Head of caudate nucleus (tissue), 42 donors: Measurements from ENCODE around the gene ZNF853.
A peak's percentile ranks its signal among the peaks of the same experiment; 100 is the strongest.
"Not testable (repeated sequence)": the region's sequence is repeated elsewhere in the genome, so short reads cannot be mapped to it uniquely, and the experiment has no call there.

Experiments
- DNase-seq, 42 donors: peaks; one replicate each; pipeline versions ENCODE4 v3.0.0 to v3.0.0-alpha.2; 2020 to 2021; ENCODE audit warnings: mixed read lengths in 7 of 42
- intact Hi-C: fragments of 100-400 bp; cut with DNase I; formaldehyde crosslinking; loops from one replicate; pipeline ENCODE4 v1.15.0; 2022

ZNF853 gene

DNA sequence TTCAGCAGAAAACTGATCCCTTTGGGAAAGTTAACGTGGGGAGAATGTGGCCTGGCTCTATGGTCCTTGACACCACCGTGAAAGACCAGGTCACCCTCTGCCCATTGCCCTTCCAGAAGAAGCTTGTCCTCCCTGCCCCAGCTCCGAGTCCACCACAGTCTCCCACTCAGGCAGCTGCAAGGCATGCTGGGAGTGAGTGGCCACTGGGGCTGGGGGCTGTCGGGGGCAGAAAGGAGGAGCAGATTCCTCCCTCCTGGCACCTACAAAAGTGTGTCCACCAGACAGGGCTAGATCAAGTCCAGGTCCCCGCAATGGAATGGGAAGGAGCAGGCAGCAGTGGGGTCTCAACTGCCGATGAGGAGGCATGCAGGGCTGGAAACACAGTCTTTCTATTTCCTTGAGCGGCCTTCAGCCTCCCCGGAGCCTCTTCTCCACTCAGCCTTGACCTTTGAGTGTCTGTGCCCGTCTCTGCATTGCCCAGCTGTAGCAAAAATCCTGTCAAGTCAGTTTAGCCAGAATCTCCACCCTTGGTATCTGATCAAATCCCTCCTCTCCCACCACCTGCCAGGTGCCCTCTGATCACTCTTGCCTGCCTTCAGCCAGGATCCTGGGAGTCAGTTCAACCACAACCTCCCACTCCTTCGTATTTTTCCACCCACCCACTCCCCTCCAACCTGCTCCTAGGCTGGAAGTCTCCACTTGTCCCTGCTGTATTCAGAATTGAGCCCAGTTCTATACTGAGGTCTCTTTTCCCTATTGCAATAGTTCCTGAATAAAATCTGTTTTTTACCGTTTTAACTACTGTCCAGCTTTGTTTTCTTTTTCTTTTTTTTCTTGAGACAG, 14.8 kb downstream of the ZNF853 start:
- intact Hi-C loops, result no loop called here
- DNase-seq, result peak in 1 of 42 donors; percentile 26

- peak in 40 of 42 donors; percentile 33 to 92 (median 62) for DNase-seq
- intact Hi-C loops, result no loop called here
These were observed 16.2 kb downstream of the ZNF853 start for GRCh38 chr7:6631605-6632004.

- intact Hi-C loops, result no loop called here
- no peak for DNase-seq
These were observed 18.6 kb downstream of the ZNF853 start for GRCh38 chr7:6634021-6634420.

DNA sequence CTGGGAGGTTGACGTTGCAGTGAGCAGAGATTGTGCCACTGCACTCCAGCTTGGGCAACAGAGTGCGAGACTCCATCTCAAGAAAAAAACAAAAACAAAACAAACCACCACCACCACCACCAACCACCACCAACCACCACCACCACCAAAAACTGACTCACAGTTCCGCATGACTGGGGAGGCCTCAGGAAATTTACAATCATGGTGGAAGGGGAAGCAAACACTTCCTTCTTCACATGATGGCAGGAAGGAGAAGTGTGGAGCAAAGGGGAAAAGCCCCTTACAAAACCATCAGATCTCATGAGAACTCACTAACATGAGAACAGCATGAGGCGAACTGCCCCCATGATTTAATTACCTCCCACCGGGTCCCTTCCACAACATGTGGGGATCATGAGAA, 19.6 kb downstream of the ZNF853 start:
- DNase-seq, result not testable (repeated sequence)
- intact Hi-C loops, result loop anchor here (5.0 kb wide), 1 partner anchor 43 kb away; the partner anchor contains the start of gene INTS15

DNA sequence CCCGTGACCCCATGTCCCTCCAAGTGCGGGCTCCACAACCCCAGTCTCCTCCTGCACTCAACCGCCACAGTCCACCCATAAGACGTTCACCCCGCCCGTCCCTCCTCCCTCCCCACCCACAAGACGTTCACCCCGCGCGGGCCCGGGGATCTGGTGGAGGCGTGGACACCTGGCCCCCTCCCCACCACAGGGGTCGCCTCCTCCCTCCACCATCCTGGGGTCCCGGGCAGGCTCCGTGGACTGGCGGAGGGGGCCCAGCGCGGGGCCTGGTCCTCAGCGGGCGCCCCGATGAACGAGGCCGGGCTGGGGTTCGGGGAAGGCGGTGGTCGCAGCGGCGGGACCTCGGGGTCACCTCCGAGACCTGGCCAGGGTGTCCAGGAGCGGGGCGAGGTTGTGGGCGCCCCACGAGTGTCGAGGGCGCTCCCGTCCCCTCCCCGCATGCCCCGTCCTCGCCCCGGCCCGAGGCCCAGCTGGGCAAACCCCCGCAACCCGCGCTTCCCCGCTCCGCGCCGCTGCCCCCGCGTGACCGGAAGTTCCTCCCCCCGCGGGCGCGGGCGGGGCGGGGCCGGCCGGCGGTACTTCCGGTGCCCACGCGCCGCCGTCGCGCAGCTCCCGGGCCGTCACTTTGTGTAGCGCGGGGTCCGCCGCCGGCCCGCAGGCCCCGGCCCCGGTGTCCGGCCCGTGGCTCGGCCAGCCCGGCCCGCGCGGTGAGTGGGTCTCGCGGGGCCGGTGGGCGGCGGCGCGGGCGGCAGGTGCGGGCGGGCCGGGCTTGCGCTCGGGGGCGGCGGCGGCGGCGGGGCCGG, 21.5 kb downstream of the ZNF853 start, which contains the start of gene ZNF316:
Gene ZNF316 (plus strand): TSS at position 578 of the 803 bp plus-strand sequence. CDS start 5,092 bp downstream, outside the sequence.
- intact Hi-C loops, result loop anchor here (5.0 kb wide), 1 partner anchor 45 kb away; the partner anchor contains the start of gene INTS15
- peak in 41 of 42 donors; percentile 20 to 87 (median 72) for DNase-seq

- DNase-seq, result peak in 1 of 42 donors; percentile 18
- intact Hi-C loops, result loop anchor here (5.0 kb wide), 1 partner anchor 45 kb away; the partner anchor contains the start of gene INTS15
These were observed 22.3 kb downstream of the ZNF853 start for GRCh38 chr7:6637544-6638229.

DNA sequence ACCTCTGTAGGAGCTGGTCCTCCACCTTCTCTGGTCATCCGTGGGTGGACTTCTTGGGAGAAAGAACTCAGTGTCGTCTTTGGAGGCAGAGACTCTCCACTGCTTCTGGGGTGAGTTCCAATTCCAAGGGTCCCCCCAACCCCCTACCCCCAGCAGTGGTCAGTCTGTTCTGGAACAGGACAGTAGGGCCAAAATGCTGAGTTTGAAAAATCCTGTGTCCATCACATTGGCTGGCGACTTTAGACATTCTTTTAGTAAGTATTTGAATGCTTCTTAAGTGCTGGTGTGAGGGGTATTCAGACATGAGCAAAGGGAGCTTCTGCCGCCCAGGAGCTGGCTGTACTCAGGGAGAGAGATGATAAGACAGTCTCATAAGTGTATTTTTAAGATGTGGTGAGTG, 23.6 kb downstream of the ZNF853 start:
- intact Hi-C loops, result loop anchor here (5.0 kb wide), 1 partner anchor 47 kb away; the partner anchor contains the start of gene INTS15

DNA sequence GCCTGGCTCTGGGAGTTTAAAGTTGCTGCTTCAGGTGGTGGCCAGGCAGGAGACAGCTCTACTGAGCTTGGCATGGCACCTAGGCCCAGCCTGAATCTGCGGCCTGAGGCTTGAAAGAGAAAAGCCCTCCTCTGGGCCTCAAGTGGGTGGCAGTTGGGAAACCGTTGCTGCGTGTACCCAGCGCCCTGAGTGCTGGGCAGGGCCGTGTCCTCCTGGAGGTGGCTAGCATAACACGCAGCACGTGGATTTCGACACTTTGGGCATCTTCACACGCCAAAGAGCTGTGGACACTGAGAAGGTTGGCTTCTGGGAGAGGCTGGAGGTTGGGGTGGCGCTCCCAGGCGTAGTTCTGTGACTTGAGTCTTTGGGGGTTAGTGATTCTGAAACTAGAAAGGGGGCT, 24.2 kb downstream of the ZNF853 start:
- DNase-seq, result no peak
- intact Hi-C loops, result loop anchor here (5.0 to 10.0 kb wide), 2 partner anchors 47 to 65 kb away; partner anchors contain the start of genes INTS15 and ZNF12

More for the DNA sequence above, 23.6 kb downstream of the ZNF853 start:
- DNase-seq, result no peak

- no peak for DNase-seq
- intact Hi-C loops, result loop anchor here (10.0 kb wide), 1 partner anchor 65 kb away; the partner anchor contains the start of gene ZNF12
These were observed 24.9 kb downstream of the ZNF853 start for GRCh38 chr7:6640246-6640721.

- no peak for DNase-seq
- intact Hi-C loops, result loop anchor here (10.0 kb wide), 1 partner anchor 63 kb away; the partner anchor contains the start of gene ZNF12
These were observed 26.1 kb downstream of the ZNF853 start for GRCh38 chr7:6641305-6642035.

DNA sequence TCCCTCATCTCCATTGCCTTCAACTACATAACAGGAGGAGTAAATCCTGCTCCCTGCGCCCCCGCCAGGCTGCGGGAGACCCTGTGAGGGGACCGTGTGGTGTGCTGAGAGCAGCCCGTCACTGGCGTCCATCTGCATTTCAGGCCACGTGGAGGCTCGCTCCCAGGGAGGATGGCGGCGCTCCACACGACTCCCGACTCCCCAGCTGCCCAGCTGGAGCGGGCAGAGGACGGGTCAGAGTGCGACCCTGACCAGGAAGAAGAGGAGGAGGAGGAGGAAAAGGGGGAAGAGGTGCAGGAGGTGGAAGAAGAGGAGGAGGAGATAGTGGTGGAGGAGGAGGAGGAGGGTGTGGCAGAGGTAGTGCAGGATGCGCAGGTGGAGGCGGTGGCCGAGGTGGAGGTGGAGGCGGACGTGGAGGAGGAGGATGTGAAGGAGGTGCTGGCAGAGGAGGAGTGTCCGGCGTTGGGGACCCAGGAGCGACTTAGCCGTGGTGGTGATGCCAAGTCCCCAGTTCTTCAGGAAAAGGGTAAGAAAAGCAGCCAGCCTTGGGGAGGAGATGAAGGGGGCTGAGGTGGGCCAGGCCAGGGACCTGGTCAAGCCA, 26.9 kb downstream of the ZNF853 start:
- DNase-seq, result no peak
- intact Hi-C loops, result loop anchor here (10.0 kb wide), 1 partner anchor 62 kb away; the partner anchor contains the start of gene ZNF12

DNA sequence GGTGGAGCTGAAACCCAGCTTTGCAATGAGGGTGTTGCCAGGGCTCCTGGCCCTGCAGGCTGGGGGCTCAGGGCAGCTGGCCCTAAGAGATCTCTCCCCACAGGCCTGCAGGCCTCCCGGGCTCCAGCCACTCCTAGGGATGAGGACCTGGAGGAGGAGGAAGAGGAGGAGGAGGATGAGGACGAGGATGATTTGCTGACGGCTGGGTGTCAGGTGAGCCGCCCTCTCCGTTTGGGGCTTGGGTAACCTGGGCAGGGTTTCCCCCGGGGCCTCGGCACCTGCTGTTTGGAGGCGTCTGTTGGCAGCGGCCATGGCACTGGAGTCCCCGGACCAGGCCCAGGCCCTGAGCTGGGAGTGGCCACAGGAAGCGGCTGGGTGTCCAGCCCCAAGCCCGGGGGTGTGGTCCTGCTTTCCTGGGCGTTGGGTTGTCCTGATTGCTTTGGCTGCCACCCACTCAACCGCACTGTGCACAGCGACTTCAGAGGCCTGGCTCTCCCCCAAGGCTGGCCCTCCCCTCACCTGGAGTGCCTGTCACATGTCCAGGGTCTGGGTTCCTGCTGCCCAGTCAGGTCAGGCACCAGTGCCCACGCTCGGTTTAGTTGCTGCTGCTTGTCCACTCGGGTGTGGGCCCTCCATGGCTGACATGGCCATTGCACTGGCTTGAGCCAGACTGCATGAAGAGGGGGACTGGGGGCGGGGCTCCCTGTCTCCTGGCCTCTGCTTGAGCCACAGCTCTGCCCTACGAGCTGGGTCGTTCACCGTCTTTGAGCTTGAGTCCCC, 27.6 kb downstream of the ZNF853 start:
- no peak for DNase-seq
- intact Hi-C loops, result loop anchor here (10.0 kb wide), 1 partner anchor 62 kb away; the partner anchor contains the start of gene ZNF12

- intact Hi-C loops, result loop anchor here (10.0 kb wide), 1 partner anchor 61 kb away; the partner anchor contains the start of gene ZNF12
- no peak for DNase-seq
These were observed 28.7 kb downstream of the ZNF853 start for GRCh38 chr7:6643915-6644625.

GRCh38 chr7:6644728-6645127, 29.3 kb downstream of the ZNF853 start:
- no peak for DNase-seq

GRCh38 chr7:6646465-6646864, 31.1 kb downstream of the ZNF853 start:
- no peak for DNase-seq
- intact Hi-C loops, result loop anchor here (10.0 kb wide), 1 partner anchor 58 kb away; the partner anchor contains the start of gene ZNF12

More at GRCh38 chr7:6644728-6645127, 29.3 kb downstream of the ZNF853 start:
- intact Hi-C loops, result loop anchor here (10.0 kb wide), 1 partner anchor 60 kb away; the partner anchor contains the start of gene ZNF12

DNA sequence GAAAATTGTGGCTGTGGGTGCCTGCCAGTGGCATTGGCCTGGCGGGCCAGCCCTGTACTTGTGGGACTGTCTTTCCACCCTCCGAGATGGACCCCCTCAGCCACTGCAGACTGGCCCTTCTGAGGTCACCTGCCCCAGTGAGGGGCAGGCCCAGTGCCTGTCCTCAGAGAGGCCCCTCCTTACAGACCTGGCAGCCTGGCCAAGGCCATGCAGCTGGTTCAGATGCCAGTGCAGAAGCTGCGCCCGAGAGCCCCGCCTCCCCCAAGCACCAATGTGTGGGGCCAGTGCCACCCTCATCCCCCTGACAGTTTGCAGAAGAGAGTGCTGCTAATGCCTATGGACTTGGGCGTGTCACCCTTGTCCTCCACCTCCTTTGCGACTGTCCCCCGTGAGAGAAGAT, 31.7 kb downstream of the ZNF853 start:
- intact Hi-C loops, result loop anchor here (10.0 kb wide), 1 partner anchor 58 kb away; the partner anchor contains the start of gene ZNF12
- DNase-seq, result no peak
